Gastroesophageal sphincter (tissue), 4 donors: Measurements from ENCODE around the gene HOMER2. TPM values are rescaled to one million over a fixed set of nuclear protein-coding genes. Genes with fewer than 3 reads are reported as not detected.

Experiments used
- ATAC-seq: fragments of 150-250 bp; one replicate; pipeline ENCODE4 v1.9.1; 2016; ENCODE audit warnings: mild to moderate bottlenecking, moderate library complexity
- H3K27ac ChIP-seq, 4 donors: fragments of 200-600 bp; sonication (generic) in 3 of 4; 1 replicate in 3 of 4; 2 replicates in 1 of 4; pipeline ENCODE4 v1.5.1; 2016 to 2019
- H3K27me3 ChIP-seq: fragments of 200-600 bp; sonication (generic); one replicate; pipeline ENCODE4 v1.5.1; 2019
- H3K36me3 ChIP-seq, 2 donors: fragments of 200-600 bp; sonication (generic); one replicate each; pipeline ENCODE4 v1.5.1; 2019; ENCODE audit warnings: control low read depth in 1 of 2
- H3K4me1 ChIP-seq, 3 donors: fragments of 200-600 bp; sonication (generic); 1 replicate in 2 of 3; 2 replicates in 1 of 3; pipeline ENCODE4 v1.5.1; 2016 to 2019; ENCODE audit warnings: control low read depth in 2 of 3
- H3K4me3 ChIP-seq, 2 donors: fragments of 200-600 bp; sonication (generic); one replicate each; pipeline ENCODE4 v1.5.1; 2019; ENCODE audit warnings: mild to moderate bottlenecking in 1 of 2, moderate library complexity in 1 of 2
- H3K9me3 ChIP-seq, 3 donors: fragments of 200-600 bp; sonication (generic); one replicate each; pipeline ENCODE4 v1.5.1; 2017 to 2019; ENCODE audit warnings: control low read depth in 2 of 3
- EP300 ChIP-seq: sonication (generic); formaldehyde crosslinking; IDR thresholded peaks from one replicate; pipeline ENCODE4 v1.6.1; 2017; ENCODE audit warnings: antibody characterized with exemption, mild to moderate bottlenecking
- POLR2A ChIP-seq, 2 donors: fragments of 450-650 bp; IDR thresholded peaks; one replicate each; pipeline ENCODE4 v1.6.1; 2017; ENCODE audit warnings: antibody characterized with exemption in 2 of 2, mild to moderate bottlenecking in 2 of 2, moderate library complexity in 1 of 2
- POLR2AphosphoS5 ChIP-seq: sonication (generic); formaldehyde crosslinking; IDR thresholded peaks from one replicate; pipeline ENCODE4 v1.6.1; 2017; ENCODE audit warnings: antibody characterized with exemption
- WGBS, 2 donors: methylation state at CpG; one replicate each; pipeline ENCODE4 v1.1.5; 2018; ENCODE audit warnings: low coverage in 1 of 2; 5-methylcytosine and 5-hydroxymethylcytosine counted together
- total RNA-seq, 4 donors: library from RNA; depleted of rRNA; stranded (reverse); fragments of >200 nt; gene quantifications; one replicate each; pipeline ENCODE4 v1.1.0, GENCODE V29; 2016
- TF ChIP-seq, protein P1 (sequence below), 4 experiments: fragments of 200-600 bp in 2 of 4; fragments of 450-650 bp in 2 of 4; sonication (generic) in 1 of 4; IDR thresholded peaks; one replicate each; pipeline ENCODE4 v1.5.1; 2017 to 2019; ENCODE audit warnings: antibody characterized with exemption in 4 of 4, mild to moderate bottlenecking in 2 of 4, moderate library complexity in 2 of 4

The HOMER2 gene
- total RNA-seq, 4 donors from 2014 or later: 12.0 to 26.8 (median 17.7) TPM

DNA sequence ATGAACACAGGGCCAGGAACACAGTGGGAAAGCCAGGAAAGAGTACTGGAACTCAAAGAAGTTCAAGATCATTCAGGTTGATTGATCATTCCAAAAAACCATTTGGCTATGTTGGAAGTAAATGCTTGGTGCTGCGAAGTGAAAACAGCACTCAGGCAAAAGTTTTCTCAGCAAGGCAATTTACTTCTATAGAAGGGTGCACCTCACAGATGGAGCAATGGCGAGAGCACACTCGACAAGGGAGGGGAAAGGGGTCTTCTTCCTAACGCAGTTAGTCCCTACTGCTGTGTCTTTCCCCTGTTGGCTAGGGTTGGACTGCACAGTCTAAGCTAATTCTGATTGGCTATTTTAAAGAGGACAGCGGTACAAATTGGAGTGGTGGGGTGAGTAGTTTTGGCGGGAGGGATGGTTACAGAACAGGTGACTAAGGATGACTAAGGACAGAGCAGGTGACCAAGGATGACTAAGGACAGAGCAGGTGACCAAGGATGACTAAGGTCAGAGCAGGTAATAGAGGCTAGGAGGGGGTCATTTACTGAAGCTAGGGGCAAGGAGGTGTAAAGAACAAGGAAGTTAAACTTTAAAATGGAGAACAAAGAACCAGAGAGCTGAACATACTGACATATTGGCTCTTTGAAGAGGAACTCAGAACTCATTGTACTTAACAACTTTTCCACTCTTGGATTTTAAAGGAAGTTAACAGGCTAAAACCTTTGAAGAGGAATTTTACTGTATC lies 43.3 kb downstream of the HOMER2 start:
- H3K9me3 ChIP-seq: peaks cover 0 to 9% (median 0%) of the 10 kb centered on the region in 3 donors
- WGBS, 2 donors: 91 to 96% methylated on average over 4 to 6 of the region's 6 CpGs
- H3K27ac ChIP-seq: no peak overlapping the region
- no peaks in the 10 kb centered on the region for H3K27me3 ChIP-seq
- H3K36me3 ChIP-seq: no peaks in the 10 kb centered on the region
- no peak for ATAC-seq
- TF ChIP-seq, protein P1, sequence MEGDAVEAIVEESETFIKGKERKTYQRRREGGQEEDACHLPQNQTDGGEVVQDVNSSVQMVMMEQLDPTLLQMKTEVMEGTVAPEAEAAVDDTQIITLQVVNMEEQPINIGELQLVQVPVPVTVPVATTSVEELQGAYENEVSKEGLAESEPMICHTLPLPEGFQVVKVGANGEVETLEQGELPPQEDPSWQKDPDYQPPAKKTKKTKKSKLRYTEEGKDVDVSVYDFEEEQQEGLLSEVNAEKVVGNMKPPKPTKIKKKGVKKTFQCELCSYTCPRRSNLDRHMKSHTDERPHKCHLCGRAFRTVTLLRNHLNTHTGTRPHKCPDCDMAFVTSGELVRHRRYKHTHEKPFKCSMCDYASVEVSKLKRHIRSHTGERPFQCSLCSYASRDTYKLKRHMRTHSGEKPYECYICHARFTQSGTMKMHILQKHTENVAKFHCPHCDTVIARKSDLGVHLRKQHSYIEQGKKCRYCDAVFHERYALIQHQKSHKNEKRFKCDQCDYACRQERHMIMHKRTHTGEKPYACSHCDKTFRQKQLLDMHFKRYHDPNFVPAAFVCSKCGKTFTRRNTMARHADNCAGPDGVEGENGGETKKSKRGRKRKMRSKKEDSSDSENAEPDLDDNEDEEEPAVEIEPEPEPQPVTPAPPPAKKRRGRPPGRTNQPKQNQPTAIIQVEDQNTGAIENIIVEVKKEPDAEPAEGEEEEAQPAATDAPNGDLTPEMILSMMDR (IDR thresholded peaks at IDR 0.05): no peak
- TF ChIP-seq POLR2AphosphoS5 (no peak), EP300 (no peak), POLR2A (IDR thresholded peaks at IDR 0.05) (no peak)
- no peaks in the 10 kb centered on the region for H3K4me1 ChIP-seq
- no peak overlapping the region for H3K4me3 ChIP-seq

DNA sequence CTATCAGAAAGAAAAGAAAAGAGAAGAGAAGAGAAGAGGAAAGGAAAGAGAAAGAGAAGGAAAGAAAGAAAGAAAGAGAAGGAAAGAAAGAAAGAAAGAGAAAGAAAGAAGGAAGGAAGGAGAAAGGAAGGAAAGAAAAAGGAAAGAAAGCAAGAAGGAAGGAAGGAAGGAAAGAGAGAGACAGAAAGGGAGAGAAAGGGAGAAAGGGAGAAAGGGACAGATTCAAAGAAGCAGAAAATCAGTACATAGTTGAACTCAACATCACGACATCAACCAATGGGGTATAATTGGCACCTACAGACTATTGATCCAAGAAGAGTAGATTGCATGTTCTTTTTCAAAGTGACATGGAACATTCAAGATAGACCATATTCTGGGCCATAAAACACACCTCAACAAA lies 45.2 kb downstream of the HOMER2 start:
- ATAC-seq: no peak
- 77 to 100% methylated on average over 1 of the region's 1 CpG for WGBS, 2 donors
- TF ChIP-seq, protein P1 (IDR thresholded peaks at IDR 0.05): no peak
- TF ChIP-seq POLR2AphosphoS5 (no peak), EP300 (no peak), POLR2A (IDR thresholded peaks at IDR 0.05) (no peak)
- Histone ChIP-seq H3K4me3 (no peak overlapping the region), H3K4me1 (no peaks in the 10 kb centered on the region), H3K27me3 (no peaks in the 10 kb centered on the region), H3K27ac (no peak overlapping the region), H3K36me3 (no peaks in the 10 kb centered on the region), H3K9me3 (peaks cover 0 to 9% (median 0%) of the 10 kb centered on the region in 3 donors)

DNA sequence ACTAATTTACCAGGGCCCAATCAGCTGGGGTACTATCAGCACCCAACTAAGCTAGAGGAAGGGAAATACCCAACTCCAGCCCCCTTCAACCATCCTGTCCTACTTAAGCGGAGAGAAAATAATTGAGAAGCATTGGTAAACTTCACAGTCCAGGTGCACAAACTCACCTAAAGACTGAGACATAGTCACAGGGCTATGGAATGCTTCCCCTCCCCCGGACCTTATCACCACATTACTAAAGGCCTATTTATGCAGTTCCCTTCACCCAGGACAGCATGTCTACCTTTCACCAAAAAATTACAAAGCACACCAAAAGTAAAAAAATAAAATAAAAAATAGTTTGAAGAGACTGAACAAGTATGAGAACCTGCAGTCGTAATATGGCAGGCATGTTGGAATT lies 47.9 kb downstream of the HOMER2 start:
- WGBS, 2 donors: 81 to 83% methylated on average over 2 to 3 of the region's 3 CpGs
- no peak overlapping the region for H3K4me3 ChIP-seq
- no peaks in the 10 kb centered on the region for H3K27me3 ChIP-seq
- H3K9me3 ChIP-seq: peaks cover 0 to 9% (median 0%) of the 10 kb centered on the region in 3 donors
- TF ChIP-seq EP300 (no peak), POLR2AphosphoS5 (no peak), POLR2A (IDR thresholded peaks at IDR 0.05) (no peak)
- TF ChIP-seq, protein P1 (IDR thresholded peaks at IDR 0.05): no peak
- no peak for ATAC-seq
- no peaks in the 10 kb centered on the region for H3K4me1 ChIP-seq
- H3K36me3 ChIP-seq: no peaks in the 10 kb centered on the region
- no peak overlapping the region for H3K27ac ChIP-seq

DNA sequence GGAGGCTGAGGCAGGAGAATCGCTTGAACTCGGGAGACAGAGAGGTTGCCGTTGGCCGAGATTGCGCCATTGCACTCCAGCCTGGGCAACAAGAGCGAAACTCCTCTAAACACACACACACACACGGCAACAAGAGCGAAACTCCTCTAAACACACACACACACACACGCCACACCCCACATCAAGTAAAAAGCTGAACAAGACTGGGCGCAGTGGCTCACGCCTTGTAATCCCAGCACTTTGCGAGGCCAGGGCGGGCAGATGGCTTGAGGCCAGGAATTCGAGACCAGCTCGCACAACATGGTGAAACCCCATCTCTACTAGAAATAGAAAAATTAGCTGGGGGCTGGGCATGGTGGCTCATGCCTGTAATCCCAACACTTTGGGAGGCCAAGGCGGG lies 49.0 kb downstream of the HOMER2 start:
- Histone ChIP-seq H3K27me3 (no peaks in the 10 kb centered on the region), H3K4me3 (no peak overlapping the region), H3K27ac (no peak overlapping the region), H3K4me1 (no peaks in the 10 kb centered on the region), H3K36me3 (no peaks in the 10 kb centered on the region), H3K9me3 (peaks cover 0 to under 1% (median 0%) of the 10 kb centered on the region in 3 donors)
- TF ChIP-seq POLR2A (IDR thresholded peaks at IDR 0.05) (no peak), EP300 (no peak), POLR2AphosphoS5 (no peak)
- TF ChIP-seq, protein P1 (IDR thresholded peaks at IDR 0.05): no peak
- WGBS, 2 donors: 84% methylated on average over 5 of the region's 16 CpGs; no CpG with 5 or more reads in 1 of the 2 donors
- no peak for ATAC-seq
